NCI-H1105 (cell line): ENCODE measurements around the gene SRMS.

ENCODE experiments used
- DNase-seq: peaks from one replicate; lab custom pipeline; 2025; lab: John Stamatoyannopoulos, UW

The SRMS gene

GRCh38 chr20:63537525-63538203, 9.9 kb downstream of the SRMS start:
- peak; percentile 53 for DNase-seq

DNA sequence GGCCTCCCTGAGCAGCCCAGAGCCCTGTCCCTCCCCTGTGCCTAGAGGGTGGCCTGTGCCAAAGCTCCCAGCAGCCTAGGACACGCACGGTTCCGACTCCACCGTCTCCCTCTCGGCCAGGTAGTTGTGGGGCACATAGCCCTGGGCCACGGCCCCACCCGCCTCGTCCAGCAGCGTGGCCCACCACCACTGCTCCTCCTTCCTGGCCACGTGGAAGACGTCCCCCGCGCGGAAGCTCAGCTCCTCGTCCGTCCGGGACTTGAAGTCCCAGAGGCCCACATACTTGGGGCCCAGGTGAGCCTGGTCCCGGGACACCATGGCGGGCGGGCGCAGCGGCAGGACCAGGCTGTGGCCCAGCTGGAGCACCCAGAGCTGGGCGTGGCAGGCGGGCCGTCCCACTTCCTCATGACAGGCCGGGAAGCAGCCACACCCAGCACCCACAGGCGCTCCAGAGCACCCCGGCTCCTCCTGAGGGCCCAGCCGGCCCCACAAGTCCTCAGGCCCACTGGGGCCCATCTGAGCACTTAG, 10.5 kb downstream of the SRMS start, which contains the start of gene PTK6:
TSS of gene PTK6 (minus strand) at position 380 of the 528 bp plus-strand sequence. CDS start at position 318, 62 bp downstream.
- DNase-seq, result no peak

GRCh38 chr20:63536241-63536977, 11.1 kb downstream of the SRMS start:
- no peak for DNase-seq

GRCh38 chr20:63534831-63535651, 12.5 kb downstream of the SRMS start:
- DNase-seq, result no peak

DNA sequence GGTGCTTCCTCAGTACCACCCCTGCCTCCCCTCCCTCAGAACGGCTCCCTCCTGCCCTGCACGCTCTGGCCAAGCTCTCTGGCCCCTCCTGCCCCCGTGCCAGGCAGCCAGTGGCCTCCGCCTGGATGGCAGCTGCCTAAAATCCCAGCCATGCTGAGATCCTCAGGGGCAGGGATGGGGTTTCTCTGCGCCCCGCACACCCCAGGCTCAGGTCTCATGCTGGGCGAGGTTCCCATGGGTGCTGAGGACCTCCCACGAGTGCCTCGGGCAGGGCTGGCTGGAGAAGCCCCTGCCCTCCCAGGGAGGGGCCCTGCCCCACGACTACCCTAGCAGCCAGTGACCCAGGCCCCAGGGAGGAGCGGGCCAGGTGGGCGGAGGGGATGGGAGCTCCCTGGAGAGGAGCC, 13.1 kb downstream of the SRMS start:
- DNase-seq, result no peak

DNA sequence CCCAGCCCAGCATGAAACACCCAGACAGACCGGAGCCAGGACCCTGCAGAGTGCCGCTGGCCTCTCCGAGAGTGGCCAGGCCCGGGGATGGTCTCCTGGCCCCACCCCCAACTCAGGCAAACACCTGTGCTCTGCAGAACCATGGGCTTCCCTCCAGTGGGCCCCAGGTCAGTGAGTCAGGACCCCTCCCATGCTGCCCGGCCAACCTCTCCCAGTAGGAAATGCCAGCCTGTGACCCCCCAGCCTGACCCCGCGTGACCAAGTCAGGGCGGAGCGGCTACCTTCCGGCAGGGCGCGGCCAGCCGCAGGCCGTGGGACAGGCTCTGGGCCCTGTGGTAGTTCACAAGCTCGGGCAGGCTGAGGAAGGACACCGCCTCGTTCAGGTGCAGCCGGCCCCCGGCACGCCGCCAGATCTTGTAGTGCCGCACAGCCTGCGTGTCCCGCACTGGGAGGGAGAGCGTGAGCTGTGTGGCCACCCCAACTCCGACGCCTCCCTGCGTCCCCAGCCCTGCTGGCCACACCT, 13.6 kb downstream of the SRMS start:
- DNase-seq, result no peak

- no peak for DNase-seq
Observed at GRCh38 chr20:63533388-63533787, 14.2 kb downstream of the SRMS start.

GRCh38 chr20:63532449-63532971, 15.0 kb downstream of the SRMS start:
- no peak for DNase-seq

GRCh38 chr20:63531686-63532448, 15.7 kb downstream of the SRMS start:
- DNase-seq, result no peak

DNA sequence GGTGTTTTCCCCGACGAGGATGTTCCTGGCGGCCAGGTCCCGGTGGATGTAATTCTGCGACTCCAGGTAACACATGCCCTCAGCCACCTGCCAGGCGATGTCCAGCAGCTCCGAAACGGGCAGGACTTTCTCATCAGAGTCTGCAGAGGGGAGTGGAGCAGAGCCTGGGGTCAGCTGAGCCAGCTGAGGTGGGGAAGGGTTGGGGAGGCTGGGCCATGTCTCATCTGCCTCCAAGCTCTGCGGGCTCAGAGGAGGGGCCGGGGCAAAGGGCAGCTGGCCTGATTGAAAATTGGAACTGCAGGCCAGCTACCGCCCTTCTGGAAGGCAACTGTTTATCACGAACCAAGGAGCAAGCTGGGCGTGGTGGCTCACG, 16.8 kb downstream of the SRMS start:
- no peak for DNase-seq

DNA sequence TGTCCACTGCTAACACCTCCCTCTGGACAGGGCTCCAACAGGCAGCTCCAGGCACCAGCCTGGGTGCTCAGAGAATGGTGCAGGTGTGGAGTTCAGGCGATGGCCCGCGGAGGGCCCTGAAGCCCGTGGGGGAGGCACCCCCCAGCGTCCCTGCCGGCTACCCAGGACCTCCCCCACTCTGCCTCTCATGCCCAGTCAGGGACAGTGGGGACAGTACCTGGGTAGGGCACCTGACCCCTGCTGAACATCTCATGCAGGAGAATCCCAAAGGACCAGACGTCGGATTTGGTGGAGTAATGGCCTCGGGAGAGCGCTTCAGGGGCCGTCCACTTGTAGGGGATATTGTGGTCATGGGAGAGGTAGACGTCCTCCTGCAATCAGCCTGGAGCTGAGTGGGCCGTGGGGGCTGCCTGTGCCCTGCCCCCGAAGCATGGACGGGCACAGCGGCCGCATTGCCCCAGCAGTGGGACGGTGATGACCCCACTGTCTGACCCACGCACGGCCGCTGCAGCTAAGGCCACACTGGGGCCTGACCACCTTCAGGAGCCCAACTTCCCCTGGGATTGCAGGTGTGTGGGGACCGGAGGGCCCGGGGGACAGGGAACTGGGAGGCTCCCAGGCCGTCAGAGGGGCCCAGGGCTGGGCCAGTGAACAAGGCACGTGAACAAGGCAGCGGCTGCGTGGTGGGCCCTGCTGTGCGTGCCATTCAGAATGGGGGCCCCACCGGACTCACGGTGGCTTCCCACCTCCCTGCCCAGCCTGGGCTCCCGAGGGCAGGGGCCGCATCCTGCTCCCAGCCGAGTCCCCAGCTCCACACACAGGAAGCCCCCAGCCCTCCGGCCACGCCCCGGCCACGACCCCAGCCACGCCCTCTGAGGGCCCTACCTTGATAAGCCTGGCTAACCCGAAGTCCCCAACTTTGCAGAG, 17.4 kb downstream of the SRMS start:
- no peak for DNase-seq

GRCh38 chr20:63529180-63529860, 18.2 kb downstream of the SRMS start:
- DNase-seq, result no peak

DNA sequence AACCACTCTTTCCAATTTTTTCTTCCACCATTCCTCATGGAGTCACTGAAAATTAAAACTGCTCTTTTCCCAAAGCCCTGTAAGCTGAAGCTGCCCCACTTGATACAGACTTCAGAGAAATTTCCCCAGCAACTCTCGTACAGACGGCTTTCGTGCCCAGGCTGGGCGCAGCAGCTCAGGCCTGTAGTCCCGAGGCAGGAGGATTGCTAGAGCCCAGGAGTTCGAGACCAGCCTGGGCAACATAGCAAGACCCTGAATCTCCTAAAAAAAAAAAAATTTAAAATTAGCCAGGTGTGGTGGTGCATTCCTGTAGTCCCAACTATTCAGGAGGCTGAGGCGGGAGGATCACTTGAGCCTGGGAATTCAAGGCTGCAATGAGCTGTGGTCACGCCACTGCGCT, 20.4 kb downstream of the SRMS start:
- DNase-seq, result no peak

DNA sequence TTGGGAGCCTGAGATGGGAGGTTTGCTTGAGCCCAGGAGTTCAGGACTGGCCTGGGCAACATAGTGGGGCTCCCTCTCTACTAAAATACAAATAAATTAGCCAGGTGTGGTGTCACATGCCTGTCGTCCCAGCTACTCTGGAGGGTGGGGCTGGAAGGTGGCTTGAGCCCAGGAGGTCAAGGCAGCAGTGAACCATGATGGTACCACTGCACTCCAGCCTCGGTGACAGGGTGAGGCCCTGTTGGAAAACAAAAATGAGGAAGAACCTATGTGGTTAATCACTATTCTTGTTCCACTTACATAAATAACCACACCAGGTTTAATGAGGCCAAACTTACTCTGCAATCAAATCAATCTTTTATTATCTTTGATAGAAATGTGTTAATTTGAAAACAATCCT, 21.6 kb downstream of the SRMS start:
- DNase-seq, result no peak

DNA sequence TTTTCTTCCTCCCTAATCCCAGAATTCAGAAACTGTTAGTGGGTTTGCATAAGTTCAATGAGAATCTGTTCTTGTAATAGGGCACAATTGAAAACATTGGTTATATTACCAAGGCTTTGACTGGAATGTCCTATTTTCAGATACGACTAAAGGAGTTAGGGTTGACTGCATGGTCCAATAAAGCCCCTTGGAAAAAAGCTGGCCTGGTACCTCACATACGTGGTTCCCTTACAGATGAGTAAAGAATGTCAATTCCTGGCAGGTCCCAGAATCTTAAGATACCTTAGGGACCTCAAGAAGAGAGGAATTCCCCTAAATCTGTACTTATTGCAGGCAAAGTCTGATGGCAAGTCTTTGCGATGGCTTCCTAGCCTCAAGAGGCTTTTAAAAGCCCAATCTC, 22.4 kb downstream of the SRMS start:
- DNase-seq, result no peak

DNA sequence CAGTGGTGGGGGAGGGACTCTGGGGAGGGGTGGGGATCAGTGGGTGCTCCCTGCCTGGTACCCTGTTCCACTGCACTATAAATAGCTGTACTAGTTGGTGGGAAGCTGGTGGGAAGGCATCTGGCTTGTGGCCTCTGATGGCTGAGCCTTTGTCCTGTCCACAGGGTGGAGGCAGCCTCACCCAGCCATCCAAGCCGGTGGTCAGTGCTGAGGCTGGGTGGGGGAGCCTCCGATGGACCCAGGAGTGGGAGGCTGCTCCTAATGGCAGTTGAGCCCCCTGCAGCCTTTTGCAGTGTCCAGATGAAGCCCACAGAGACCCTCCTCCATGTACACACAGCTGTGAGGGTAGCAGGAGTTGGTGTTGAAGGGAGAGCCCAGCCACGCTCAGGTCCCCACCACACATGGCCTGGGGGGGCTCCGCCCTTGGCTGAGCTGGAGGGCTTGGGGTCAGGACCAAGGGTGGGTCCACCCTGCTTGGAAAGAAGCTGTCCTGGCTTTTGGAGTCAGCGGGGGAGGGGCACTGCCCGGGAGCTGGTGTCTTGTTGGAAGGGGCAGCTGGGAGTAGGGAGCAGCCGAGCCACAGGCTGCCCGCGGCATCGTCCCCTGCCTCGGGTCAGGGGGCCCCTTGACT, 24.5 kb downstream of the SRMS start:
- no peak for DNase-seq

DNA sequence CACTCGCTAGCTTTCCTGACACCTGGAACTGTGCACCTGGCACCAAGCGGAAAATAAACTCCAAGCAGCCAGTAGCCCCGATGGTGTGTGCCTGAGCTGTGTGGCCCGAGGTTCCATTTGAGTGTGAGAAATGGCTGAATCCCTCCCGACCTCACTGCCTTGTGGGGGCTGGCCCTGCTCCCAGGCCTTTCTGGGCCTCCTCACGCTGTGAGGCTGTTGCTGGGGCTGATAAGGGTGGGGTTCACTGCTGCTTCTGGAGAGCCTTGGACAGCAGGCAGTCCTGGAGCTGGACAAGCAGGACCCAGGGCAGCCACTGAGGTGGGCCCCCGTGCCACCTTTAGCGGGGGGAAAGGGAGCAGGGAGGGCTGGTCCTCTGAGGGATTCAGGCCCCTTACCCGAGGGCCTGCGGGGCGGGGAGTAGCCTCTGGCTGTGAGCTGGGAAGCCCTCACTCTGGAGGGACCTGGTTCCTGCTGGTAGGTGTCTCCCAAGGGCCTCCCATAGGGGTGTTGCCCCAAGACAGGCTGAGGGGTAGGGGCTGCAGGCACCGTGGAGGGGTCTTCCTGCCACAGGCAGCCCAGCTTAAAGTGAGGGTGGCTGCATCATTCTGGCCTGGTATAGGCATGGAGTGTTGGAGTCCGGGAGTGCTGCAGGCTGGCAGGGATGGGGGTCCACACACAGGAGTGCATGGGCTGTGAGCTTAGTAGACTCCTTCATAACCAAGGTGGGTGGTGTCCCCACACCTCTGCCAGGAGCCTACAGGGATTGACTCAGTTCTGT, 25.3 kb downstream of the SRMS start:
- DNase-seq, result no peak

- DNase-seq, result no peak
Observed at GRCh38 chr20:63521602-63522001, 25.9 kb downstream of the SRMS start.
